Progenitor cell of endocrine pancreas (in vitro differentiated cells): ENCODE measurements around the gene PRR16. TPM values are rescaled to one million over a fixed set of nuclear protein-coding genes. Genes with fewer than 3 reads are reported as not detected.

ENCODE experiments used
- DNase-seq: peaks from one replicate; pipeline ENCODE4 v3.0.0; 2021; ENCODE audit warnings: low spot score; ENCODE audit not compliant: unreplicated experiment
- H3K27ac Mint-ChIP-seq: 2 replicates; pipeline ENCODE4 v1.8.0; 2021; ENCODE audit warnings: mild to moderate bottlenecking, moderate library complexity, mixed read lengths
- H3K27me3 Mint-ChIP-seq: 2 replicates; pipeline ENCODE4 v1.8.0; 2021; ENCODE audit warnings: mixed read lengths
- H3K36me3 Mint-ChIP-seq: 2 replicates; pipeline ENCODE4 v1.8.0; 2022; ENCODE audit warnings: mixed read lengths; ENCODE audit not compliant: insufficient read depth
- H3K4me1 Mint-ChIP-seq: 2 replicates; pipeline ENCODE4 v1.8.0; 2021; ENCODE audit warnings: low read depth, mixed read lengths
- H3K4me3 Mint-ChIP-seq: 2 replicates; pipeline ENCODE4 v1.8.0; 2021; ENCODE audit warnings: low read depth, mild to moderate bottlenecking, moderate library complexity, mixed read lengths
- H3K9me3 Mint-ChIP-seq: 2 replicates; pipeline ENCODE4 v1.8.0; 2021; ENCODE audit warnings: low read depth, mixed read lengths
- total RNA-seq: library from RNA; stranded (reverse); gene quantifications from 2 replicates; pipeline ENCODE4 v1.2.1, GENCODE V29; 2021
- TF ChIP-seq, protein P1 (sequence below): fragments of 200-600 bp; sonication (generic); IDR thresholded peaks from one replicate; pipeline ENCODE4 v1.5.0; 2021; ENCODE audit warnings: antibody characterized with exemption, mild to moderate bottlenecking; ENCODE audit not compliant: unreplicated experiment

Gene PRR16
- total RNA-seq, 1 donor from 2014 or later: not detected

DNA sequence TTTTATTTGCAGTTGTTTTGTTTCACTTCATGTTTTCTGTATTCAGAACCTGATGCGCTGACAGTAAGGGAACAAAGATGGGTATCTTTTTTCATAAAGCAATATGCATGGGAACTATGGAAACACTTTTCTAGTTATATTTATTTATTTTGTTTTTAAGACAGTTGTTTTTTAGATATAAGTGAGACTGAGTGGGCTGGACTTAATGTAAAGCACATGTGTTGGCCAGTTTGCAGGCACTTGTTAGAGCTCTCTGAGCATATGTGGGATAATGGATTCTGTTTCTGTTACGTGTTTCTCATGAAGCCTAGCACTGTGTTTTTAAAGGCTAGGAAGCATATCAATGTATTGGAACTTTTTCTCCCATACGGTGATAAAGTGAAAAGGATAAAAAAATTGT is 164.1 kb downstream of the PRR16 start:
- no peaks in the 10 kb centered on the region for H3K27me3 Mint-ChIP-seq
- no peaks in the 10 kb centered on the region for H3K36me3 Mint-ChIP-seq
- H3K9me3 Mint-ChIP-seq: no peaks in the 10 kb centered on the region
- no peak overlapping the region for H3K4me3 Mint-ChIP-seq
- TF ChIP-seq, protein P1, sequence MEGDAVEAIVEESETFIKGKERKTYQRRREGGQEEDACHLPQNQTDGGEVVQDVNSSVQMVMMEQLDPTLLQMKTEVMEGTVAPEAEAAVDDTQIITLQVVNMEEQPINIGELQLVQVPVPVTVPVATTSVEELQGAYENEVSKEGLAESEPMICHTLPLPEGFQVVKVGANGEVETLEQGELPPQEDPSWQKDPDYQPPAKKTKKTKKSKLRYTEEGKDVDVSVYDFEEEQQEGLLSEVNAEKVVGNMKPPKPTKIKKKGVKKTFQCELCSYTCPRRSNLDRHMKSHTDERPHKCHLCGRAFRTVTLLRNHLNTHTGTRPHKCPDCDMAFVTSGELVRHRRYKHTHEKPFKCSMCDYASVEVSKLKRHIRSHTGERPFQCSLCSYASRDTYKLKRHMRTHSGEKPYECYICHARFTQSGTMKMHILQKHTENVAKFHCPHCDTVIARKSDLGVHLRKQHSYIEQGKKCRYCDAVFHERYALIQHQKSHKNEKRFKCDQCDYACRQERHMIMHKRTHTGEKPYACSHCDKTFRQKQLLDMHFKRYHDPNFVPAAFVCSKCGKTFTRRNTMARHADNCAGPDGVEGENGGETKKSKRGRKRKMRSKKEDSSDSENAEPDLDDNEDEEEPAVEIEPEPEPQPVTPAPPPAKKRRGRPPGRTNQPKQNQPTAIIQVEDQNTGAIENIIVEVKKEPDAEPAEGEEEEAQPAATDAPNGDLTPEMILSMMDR: no peak
- DNase-seq: no peak
- no peaks in the 10 kb centered on the region for H3K4me1 Mint-ChIP-seq
- H3K27ac Mint-ChIP-seq: no peak overlapping the region

DNA sequence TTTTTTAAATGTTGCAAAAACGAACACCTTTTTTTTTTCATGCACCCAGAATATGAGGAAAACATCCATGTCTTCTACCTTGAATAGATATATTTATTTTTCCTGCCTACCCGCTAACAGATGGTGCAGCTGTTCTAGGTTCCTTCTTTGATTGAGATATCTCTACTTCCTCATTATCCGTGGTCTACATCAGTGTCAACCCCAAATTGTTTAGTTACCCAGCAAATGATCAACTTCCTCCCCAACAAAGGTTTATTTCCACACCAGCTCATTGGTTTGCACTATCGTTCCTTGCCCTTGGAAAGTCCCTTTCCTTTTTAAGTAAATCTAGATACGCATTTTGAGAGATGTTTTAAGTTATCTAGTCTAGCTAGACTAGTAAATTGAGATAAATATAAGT is 166.4 kb downstream of the PRR16 start:
- Mint-ChIP-seq H3K9me3 (no peaks in the 10 kb centered on the region), H3K4me3 (no peak overlapping the region), H3K27ac (no peak overlapping the region), H3K4me1 (no peaks in the 10 kb centered on the region), H3K27me3 (no peaks in the 10 kb centered on the region), H3K36me3 (no peaks in the 10 kb centered on the region)
- DNase-seq: no peak
- TF ChIP-seq, protein P1: no peak

DNA sequence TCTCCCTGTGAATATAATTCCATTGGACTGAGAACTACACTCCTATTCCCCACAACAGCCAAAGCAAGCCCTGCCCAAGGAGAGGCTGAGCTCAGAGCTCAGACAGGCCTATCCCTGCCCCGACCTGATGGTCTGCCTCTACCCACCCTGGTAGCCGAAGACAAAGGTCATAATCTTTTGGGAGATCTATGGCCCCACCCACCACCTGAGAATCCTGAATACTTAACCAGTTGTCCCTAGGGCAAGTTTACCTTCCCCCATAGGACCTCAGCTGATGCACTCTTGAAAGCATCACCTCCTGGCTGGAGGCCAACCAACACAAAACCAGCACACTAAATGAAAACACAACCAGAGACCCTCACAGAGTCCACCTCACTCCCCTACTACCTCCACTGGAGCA is 167.5 kb downstream of the PRR16 start:
- H3K4me3 Mint-ChIP-seq: no peak overlapping the region
- peaks cover 3% of the 10 kb centered on the region for H3K9me3 Mint-ChIP-seq
- DNase-seq: no peak
- no peak overlapping the region for H3K27ac Mint-ChIP-seq
- H3K27me3 Mint-ChIP-seq: no peaks in the 10 kb centered on the region
- no peaks in the 10 kb centered on the region for H3K4me1 Mint-ChIP-seq
- no peaks in the 10 kb centered on the region for H3K36me3 Mint-ChIP-seq
- TF ChIP-seq, protein P1: no peak

DNA sequence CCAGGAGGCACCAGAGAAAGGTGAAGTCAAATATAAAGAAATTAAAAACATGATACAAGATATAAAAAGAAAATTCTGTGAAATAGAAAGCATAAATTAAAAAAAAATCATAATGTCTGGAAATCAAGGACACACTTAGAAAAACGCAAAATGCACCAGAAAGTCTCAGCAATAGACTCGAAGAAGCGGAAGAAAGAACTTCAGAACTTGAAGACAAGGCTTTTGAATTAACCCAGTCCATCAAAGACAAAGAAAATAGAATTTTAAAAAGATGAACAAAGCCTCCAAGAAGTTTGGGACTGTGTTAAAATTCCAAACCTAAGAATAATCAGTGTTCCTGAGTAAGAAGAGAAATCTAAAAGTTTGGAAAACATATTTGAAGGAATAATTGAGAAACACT is 168.3 kb downstream of the PRR16 start:
- no peaks in the 10 kb centered on the region for H3K27me3 Mint-ChIP-seq
- H3K27ac Mint-ChIP-seq: no peak overlapping the region
- no peaks in the 10 kb centered on the region for H3K36me3 Mint-ChIP-seq

DNA sequence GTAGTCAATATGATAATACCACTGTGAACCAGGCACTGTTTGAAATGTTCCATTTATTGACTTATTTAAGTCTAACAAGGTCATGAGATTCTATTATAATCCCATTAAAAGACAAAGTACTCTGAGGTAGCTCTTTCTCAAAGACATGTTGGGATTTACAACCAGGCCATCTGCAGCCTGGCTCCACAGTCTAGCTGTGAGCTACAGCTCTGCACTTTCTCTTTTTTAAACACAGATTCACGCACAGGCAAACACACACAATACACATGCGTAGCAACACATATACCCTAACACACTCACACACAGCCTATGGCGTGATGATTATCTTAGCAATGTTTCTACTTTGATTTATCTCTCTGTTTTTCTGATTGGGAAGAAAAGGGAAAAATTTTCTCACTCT is 174.3 kb downstream of the PRR16 start:
- Mint-ChIP-seq H3K4me1 (no peaks in the 10 kb centered on the region), H3K4me3 (no peak overlapping the region), H3K27me3 (no peaks in the 10 kb centered on the region), H3K27ac (no peak overlapping the region), H3K9me3 (peaks cover 3% of the 10 kb centered on the region), H3K36me3 (no peaks in the 10 kb centered on the region)
- DNase-seq: no peak
- TF ChIP-seq, protein P1: no peak

More for the DNA sequence above, 168.3 kb downstream of the PRR16 start:
- DNase-seq: no peak
- no peak overlapping the region for H3K4me3 Mint-ChIP-seq
- TF ChIP-seq, protein P1: no peak
- peaks cover 3% of the 10 kb centered on the region for H3K9me3 Mint-ChIP-seq
- H3K4me1 Mint-ChIP-seq: no peaks in the 10 kb centered on the region
